HG03139 (cell line): Measurements from ENCODE around the gene PTGDS.

Experiments used
- ATAC-seq: cut with Tn5 transposase; IDR thresholded peaks from one replicate; pipeline ENCODE4 v1.9.1; 2021; ENCODE audit not compliant: unreplicated experiment

PTGDS gene

DNA sequence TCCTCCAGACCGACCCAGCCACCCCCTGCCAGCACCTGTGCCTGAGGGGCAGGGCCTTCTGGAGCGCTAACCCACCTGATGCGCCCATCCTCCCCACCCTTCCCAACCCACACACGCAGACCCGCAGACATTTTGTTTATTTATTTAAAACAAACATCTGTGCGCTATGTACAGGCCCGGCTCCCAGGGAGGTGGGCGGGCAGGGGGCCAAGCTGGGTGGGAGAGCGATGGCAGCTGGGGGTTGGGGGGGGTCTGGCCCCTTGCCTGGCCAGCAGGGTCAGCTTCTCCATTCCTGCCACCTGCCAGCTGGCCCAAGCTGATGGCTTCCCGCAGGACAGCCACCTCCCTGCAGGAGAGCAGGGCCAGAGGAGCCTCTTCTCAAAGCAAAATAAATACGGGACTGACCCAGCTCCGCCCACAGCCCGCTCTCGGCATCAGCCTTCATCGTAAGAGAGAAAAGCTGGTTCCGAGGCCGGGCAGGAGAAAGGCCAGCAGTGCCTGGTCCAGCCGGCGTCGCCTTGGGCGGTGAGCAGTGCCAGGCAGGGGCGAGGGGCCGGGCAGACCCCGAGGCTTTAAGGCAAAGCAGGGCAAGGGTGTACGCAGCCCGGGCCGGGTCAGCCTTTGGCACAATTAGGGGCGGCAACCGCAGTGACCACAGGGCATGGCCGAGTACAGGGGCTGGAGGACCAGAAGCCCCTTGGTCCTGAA is 30.0 kb downstream of the PTGDS start:
- no peak for ATAC-seq

DNA sequence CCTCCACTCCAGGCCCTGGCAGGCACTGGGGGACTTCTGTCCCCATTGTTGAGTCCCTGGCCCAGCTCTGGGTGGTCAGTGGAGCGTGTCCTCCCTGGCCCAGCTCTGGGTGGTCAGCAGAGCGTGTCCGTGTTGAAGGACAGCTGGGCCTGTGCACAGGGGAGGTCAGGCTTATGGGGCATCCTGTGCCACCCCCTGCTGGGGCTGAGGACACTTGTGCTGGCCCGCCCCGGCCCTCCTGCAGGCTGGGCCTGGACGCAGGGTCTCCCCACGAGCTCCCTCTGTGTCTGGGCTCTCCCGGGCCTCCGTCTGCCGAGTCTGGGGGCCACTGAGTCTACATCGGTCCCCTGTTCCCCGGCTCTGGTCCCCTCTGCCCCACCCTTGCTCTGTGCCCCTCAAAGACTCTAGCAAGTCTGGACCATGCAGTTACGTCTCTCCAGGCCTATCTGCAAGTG is 30.5 kb downstream of the PTGDS start:
- ATAC-seq, result no peak

DNA sequence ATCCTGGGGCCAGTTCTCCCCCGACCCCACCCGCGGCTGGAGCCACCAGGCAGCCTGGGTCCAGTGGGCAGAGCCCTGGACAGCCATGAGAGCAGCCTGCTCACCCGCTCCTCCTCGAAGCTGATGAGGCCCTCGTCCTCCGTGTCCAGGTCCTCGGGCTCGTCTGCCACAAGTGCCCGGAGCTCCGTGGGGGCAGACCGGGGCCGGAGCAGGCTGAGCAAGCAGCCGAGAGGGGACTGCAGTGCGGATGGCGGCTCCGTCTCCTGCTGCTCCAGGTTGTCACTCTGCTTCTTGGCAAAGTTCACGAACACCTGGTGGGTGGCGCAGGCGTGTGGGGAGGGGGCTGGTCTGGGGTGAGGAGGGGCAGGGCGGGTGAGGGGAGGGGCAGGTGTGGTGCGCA is 31.0 kb downstream of the PTGDS start:
- ATAC-seq, result no peak

DNA sequence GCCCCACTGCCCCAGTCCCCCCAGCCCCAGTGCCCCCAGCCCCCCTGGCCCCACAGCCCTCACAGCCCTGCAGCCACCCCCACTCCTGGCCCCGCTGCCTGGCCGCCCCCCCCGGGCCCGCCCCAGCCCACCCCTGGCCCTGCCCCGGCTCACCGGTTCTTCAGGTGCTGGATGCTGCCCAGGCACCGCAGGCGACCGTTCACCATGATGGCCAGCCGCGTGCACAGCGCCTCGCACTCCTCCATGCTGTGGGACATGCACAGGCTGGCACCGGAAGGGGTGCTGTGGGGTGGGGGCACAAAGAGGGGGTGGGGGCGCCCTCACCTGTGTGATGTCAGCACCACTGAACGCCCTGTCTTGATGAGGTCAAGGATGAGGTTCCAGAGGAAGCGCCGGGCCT is 31.9 kb downstream of the PTGDS start:
- no peak for ATAC-seq

DNA sequence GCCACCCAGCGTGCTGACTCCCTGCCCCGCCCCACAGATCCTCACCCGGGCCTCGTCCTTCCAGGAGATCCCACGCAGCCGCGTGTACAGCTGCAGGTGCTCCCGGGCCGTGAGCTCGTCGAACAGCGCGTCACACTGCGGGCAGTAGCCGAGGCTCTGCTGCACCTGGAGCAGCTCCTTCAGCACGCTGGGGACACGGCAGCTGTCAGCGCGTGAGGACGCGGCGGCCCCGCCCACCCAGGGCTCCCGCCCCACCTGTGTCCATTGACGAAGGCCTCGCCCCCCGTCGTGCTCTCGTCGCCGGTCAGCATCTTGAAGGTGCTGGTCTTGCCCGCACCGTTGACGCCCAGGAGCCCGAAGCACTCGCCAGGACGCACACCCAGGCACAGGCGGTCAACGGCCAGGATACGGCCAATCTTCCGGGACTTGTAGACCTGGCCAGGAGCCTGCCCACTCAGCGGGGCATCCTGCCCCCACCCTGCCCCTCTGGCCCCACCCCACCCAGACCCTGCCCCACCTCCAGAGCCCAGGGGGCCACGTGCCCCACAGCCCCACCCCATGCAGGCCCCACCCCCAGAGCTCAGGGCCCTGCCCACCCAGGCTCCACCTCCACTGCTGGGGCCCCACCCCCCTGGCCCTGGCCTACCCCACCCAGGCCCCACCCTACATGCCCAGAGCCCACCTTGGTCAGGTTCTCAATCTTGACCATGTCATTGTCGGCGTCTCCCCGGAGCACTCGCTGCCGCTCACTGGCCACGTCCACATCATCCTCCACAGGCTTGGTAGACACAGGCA is 32.8 kb downstream of the PTGDS start:
- ATAC-seq, result no peak

DNA sequence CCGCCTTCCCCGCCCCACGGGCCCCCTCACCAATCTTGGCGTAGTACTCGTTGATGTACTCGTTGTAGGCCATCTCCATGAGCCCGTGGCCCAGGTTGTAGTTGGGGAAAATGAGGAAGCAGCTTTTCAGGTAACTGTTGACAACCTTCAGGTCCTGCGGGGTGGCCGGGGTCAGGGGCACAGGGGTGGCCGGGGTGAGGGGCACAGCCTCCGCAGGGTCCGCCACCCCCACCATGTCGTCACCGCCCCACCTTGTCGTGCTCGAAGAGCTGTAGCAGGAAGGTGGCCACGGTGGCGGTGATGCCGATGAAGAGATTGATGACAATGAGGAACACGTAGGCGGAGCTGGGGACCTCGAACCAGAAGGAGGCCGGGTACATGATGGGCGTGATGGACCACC is 33.9 kb downstream of the PTGDS start:
- ATAC-seq, result no peak

DNA sequence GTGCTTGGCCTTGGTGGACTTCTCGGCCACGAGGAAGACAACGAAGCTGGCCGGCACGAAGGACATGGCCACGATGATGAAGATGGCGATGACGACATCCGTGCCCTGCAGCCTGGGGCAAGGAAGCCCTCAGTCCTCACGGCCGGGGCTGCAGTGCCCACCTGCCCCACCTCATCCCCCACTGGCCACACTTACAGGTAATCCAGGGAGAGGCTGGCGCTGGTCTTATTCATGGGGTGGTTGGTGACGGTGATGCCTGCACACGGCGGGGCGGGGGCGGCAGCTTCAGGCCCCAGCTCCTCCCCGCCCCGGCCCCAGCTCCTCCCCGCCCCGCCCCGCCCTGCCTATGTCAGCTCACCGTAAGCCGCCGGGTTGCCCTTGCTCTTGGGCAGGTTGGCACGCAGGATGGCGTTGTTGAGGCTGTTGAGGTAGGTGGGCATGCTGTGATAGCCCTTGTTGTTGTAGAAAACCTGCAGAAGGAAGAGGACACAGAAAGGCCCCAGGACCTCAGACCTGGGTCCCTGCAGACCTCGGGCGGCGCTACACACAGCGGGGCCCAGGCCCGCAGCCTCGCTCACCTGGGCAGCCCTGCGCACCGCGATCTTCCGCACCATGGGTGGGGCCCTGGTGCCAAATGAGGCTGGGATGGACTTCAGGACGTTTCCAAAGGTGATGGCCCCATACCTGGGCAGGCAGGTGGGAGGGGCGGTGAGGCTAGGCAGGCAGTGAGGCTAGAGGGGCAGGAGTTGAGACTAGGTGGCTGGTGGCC is 34.8 kb downstream of the PTGDS start:
- no peak for ATAC-seq

DNA sequence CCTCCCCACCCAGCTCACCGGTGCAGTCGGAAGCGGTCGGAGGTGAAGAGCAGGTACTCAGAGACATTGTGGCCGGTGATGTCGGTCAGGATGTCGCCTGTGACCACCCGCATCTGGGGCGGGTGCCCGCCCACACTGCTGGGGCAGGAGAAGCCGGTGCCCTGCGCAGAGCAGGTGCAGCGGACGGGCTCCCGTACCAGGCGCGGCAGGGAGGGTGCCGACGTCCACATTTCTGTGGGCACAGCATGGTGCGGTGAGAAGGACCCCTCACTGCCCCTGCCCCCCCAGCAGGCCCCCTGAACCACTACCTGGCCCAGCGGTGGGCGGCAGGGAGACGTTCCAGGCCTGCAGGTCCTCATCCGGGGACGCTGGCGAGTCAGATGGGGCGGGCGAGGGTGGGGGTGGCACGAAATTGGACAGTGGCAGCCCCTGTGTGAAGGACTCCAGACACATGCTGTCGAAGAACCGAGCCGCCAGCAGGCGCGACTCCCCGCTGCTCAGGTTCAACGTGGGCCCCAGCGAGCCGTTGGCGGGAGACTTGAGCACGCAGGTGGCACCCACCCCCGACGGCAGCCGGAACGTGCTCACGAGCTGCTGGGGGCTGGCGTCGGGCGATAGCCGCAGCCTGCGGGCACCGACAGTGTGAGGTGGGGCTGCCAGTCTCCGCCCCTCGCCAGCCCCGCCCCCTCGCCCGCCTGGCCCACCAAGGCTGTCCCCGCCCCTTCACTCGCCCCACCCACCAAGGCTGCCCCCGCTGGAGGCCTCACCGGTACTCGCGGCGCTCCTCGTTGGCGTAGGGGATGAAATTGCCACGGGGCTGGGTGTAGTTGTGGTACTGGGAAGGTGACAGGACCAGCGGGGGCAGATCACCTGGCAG is 35.6 kb downstream of the PTGDS start:
- no peak for ATAC-seq

- ATAC-seq, result no peak
Measured at GRCh38 chr9:137013571-137013940, 36.3 kb downstream of the PTGDS start.

GRCh38 chr9:137014166-137014565 is 36.9 kb downstream of the PTGDS start:
- no peak for ATAC-seq

DNA sequence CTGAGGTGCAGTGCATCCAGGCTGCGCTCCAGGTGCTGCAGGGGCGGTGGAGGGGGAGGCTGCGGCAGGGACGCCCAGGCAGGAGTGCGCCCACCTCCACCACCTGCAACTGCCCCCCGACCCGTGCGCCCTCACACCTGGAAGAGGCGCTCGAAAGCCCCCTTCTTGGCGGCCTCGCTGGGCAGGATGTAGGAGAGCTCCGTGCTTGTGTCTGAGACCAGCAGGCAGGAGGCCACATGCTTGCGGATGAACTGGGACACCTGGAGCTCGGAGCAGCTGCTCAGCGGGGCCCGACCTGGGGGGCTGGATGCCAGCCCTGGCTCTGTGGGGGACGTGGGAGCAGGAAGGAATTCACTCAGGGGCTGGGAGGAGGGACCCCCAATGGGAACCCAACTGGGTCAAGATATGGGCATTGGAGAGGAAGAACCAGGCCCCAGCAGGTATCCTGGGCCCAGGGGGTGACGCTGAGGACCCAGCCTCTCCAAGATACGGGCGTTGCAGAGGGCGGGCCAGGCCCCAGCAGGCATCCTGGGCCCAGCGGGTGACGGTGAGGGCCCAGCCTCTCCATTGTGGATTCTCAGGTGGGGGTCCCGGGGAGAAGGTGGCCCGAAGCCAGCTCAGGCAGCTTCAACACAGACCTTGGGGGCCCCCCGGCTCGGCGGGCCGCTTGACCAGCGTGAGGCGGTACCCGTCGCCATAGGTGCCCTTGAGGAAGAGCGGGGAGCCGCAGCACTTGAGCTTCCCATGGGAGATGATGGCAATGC is 37.7 kb downstream of the PTGDS start:
- ATAC-seq, result no peak

DNA sequence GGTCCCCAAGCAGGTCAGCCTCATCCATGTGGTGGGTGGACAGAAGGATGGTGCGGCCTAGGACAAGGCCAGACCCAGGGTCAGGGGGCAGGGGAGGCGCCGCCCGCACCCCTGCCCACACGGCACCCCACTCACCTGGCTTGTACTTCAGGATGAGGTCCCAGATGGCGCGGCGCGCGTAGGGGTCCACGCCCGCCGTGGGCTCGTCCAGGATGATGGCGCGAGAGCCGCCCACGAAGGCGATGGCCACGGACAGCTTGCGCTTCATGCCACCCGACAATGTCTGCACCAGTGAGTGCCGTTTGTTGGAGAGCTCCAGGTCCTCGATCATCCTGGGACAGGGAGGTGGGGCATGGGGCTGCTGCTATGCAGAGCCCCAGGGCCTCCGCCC is 38.2 kb downstream of the PTGDS start:
- no peak for ATAC-seq

GRCh38 chr9:137015976-137016375 is 38.7 kb downstream of the PTGDS start:
- ATAC-seq, result no peak

DNA sequence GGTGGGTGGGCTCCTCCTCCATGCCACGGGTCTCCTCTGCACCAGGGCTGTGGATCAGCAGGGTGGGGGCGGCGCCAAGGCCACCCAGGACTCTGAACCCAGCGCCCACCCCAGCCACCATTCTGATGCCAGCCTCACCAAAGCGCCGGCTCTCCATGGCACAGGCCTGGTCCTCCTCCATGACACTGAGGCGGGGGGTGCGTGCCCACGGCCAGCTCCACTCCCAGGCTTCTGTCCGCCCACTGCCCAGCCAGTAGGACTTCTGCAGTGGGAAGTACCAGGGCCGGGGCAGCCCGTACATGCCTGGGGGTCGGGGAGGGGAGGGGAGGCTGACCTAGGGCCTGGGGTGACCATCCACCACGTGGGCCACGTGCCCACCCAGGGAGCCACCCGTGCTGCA is 39.1 kb downstream of the PTGDS start:
- ATAC-seq, result no peak

DNA sequence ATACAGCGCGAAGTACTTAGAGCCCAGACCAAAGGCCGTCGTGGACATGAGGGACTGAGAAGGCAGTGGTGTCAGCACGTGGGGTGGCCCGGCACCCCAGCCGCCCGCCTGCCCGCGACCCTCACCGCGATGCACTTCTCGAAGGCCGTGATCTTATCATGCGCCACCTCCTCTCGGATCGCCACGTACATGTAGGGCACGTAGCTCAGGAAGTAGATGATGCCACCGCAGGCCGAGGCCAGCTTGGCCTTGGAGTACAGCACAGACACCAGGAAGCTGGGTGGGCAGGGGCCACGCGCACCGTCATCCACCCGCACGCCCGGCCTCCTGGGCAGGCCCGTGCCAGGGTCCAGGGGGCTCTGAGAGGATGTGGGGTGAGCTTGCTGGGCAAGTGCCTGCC is 39.8 kb downstream of the PTGDS start:
- no peak for ATAC-seq

DNA sequence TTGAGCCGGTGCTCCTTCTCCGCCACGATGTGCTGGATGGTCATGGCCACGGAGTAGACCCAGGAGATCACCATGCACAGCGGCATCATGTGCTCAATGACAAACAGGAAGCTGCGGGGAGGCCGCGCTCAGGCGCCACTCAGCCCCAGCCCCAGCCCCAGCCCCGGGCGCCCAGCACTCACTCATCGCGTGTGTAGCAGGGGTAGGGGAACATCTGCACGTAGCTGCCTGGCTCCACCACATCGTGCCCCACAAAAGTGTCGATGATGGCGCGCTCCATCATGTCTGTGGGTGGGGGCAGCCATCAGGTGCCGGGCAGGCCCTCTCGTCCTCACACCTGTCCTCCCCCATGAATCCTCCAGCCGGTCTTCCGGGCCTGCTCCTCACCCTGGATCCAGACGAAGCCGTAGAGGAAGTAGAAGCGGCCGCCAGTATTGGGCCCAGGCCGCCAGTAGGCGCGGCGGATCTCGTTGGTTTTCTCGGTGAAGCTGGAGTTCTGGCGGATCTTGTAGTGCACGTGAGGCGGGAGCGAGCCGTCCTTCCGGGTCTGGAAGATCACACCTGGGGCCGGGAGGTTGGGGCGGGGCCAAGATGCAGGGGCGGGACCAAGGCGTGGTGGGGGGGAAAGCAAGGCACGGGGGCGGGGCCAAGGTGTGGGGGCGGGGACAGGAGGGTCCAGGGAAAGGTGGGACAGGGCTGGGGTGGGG is 40.6 kb downstream of the PTGDS start:
- ATAC-seq, result no peak

- ATAC-seq, result no peak
Measured at GRCh38 chr9:137018761-137019559, 41.7 kb downstream of the PTGDS start.

- no peak for ATAC-seq
Measured at GRCh38 chr9:137019891-137020683, 42.8 kb downstream of the PTGDS start.
